Measurements from ENCODE around the gene ANKRD23.

ANKRD23 gene

DNA sequence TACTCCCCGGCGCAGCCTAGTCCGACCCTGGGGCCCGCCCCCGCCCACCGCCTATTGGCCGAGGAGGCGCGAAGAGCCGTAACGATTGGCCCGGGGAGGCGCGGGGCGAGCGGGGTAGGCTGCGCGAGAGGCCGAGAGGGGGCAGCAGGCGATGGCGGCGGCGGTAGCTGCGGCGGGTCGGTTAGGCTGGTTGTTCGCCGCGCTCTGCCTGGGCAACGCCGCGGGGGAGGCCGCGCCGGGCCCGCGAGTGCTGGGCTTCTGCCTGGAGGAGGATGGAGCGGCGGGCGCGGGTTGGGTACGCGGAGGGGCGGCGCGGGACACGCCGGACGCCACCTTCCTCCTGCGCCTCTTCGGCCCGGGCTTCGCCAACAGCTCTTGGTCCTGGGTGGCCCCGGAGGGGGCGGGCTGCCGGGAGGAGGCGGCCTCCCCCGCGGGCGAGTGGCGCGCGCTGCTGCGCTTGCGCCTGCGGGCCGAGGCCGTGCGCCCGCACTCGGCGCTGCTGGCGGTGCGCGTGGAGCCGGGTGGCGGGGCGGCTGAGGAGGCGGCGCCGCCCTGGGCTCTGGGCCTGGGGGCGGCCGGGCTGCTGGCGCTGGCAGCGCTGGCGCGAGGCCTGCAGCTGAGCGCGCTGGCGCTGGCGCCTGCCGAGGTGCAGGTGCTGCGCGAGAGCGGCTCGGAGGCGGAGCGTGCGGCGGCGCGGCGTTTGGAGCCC lies 27.5 kb downstream of the ANKRD23 start, which contains the start of gene CNNM3:
TSS of gene CNNM3 (plus strand) at position 142 of the 709 bp plus-strand sequence. CDS start at position 152, 10 bp downstream.
- ChIA-PET POLR2A (interaction anchor here (1.0 kb wide), 1 partner anchor 52 kb away, joined by 3 read pairs; no protein-coding TSS in a partner anchor), CTCF (interaction anchor here (0.8 to 2.2 kb wide), 9 partner anchors 9 to 145 kb away, joined by 3 to 9 read pairs (median 4); partner anchors contain the start of genes ANKRD39 and CNNM4)
- peak; percentile 31 for DNase-seq (ENCODE audit: low read depth, low spot score)
- TF ChIP-seq, protein P1, sequence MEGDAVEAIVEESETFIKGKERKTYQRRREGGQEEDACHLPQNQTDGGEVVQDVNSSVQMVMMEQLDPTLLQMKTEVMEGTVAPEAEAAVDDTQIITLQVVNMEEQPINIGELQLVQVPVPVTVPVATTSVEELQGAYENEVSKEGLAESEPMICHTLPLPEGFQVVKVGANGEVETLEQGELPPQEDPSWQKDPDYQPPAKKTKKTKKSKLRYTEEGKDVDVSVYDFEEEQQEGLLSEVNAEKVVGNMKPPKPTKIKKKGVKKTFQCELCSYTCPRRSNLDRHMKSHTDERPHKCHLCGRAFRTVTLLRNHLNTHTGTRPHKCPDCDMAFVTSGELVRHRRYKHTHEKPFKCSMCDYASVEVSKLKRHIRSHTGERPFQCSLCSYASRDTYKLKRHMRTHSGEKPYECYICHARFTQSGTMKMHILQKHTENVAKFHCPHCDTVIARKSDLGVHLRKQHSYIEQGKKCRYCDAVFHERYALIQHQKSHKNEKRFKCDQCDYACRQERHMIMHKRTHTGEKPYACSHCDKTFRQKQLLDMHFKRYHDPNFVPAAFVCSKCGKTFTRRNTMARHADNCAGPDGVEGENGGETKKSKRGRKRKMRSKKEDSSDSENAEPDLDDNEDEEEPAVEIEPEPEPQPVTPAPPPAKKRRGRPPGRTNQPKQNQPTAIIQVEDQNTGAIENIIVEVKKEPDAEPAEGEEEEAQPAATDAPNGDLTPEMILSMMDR (IDR thresholded peaks at IDR 0.05; ENCODE audit: insufficient read depth, low read length, missing control alignments) = peak; percentile 90
- peak within 1 kb of the TSS; percentile 65 for H3K4me3 ChIP-seq (ENCODE audit: low read depth, low read length)

DNA sequence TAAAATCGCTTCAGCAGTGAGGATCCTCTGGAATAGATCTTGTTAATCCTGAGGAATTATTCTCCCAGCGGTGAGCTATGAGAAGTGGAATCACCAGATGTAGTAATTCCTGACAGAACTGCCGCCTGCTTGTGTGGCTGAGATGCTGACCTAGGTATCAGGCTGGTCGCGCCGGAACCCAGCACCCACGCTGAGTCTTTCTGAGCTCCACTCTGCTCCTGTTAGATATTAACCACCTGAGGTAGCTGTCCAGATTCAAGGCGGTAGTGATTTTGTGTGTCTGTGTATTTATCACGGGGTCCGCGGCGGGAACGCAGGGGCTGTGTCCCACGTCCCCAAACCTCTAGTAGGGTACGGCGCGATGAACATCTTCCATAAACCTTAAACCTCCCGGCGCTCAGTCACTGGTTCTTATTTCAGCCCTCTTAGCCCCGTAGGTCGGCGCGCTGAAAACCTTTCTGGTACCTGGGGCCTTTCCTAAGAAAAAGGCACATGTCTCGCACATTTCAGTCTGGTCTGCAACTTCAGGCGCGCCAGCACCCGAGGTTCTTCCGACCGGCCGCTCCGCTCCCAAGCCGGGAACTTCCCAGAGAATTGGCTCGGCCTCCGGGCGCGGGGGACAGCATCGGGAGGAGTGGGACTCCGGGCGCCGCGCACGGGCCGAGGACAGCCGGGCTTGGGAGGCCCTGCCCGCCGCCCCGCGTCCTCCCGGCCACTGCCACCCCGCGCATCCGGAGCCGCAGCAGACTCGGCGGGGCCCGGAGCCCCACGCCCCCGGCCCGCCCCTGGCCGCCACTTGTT lies 28.3 kb downstream of the ANKRD23 start:
- peak overlapping the region; percentile 65 for H3K4me3 ChIP-seq (ENCODE audit: low read depth, low read length)
- CTCF ChIA-PET = interaction anchor here (0.8 to 1.6 kb wide), 7 partner anchors 9 to 146 kb away, joined by 3 to 8 read pairs (median 4); partner anchors contain the start of gene CNNM4
- no peak for DNase-seq (ENCODE audit: low read depth, low spot score)
- TF ChIP-seq, protein P1 (IDR thresholded peaks at IDR 0.05; ENCODE audit: insufficient read depth, low read length, missing control alignments) = no peak
- POLR2A ChIA-PET = interaction anchor here (1.0 kb wide), 1 partner anchor 53 kb away, joined by 3 read pairs; no protein-coding TSS in a partner anchor

DNA sequence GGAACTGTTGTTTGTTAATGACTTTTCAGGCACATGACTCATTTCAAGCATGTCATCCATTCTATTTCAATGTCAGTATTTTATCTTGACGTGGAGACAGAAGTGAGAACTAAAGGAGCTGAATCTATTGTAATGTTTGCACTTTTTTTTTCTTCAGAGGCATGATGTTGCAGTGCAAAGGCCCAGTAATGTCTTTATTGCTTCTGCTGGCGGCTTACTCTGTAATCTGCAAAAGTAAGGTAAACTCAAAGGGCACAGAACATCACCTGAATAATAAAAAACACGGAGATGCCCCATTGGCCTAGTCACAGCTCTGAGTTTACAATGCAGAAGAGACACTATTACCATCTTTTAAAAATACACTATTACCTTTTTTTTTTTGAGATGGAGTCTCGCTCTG lies 30.2 kb downstream of the ANKRD23 start:
- TF ChIP-seq, protein P1 (IDR thresholded peaks at IDR 0.05; ENCODE audit: insufficient read depth, low read length, missing control alignments) = no peak
- no peak overlapping the region for H3K4me3 ChIP-seq (ENCODE audit: low read depth, low read length)
- ChIA-PET POLR2A (no interaction called here), CTCF (interaction anchor here (1.2 to 2.6 kb wide), 4 partner anchors 9 to 52 kb away, joined by 3 to 20 read pairs (median 4); no protein-coding TSS in a partner anchor)
- DNase-seq (ENCODE audit: low read depth, low spot score) = no peak

DNA sequence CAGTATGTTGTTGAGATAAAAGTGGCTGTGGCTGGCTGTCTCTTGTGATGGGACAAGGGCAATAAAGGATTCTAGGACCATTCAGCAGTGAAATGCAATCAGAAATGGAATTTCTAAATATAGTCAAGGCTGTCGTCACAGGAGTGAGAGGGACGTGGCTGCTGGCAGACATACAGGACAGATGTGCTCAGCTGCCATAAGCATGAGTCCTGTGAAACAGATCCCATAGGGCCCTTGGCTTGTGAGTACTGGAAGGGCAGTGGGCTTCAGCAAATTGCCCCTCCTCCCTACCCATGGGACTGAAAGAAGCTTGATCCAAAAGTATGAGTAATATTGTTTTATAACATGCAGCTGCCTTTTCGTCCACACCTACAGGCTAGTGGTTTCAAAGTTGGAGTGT lies 31.9 kb downstream of the ANKRD23 start:
- TF ChIP-seq, protein P1 (IDR thresholded peaks at IDR 0.05; ENCODE audit: insufficient read depth, low read length, missing control alignments) = no peak
- ChIA-PET CTCF (interaction anchor here (1.0 to 2.6 kb wide), 3 partner anchors 9 to 49 kb away, joined by 3 to 20 read pairs (median 4); no protein-coding TSS in a partner anchor), POLR2A (no interaction called here)
- no peak for DNase-seq (ENCODE audit: low read depth, low spot score)
- H3K4me3 ChIP-seq (ENCODE audit: low read depth, low read length) = no peak overlapping the region

DNA sequence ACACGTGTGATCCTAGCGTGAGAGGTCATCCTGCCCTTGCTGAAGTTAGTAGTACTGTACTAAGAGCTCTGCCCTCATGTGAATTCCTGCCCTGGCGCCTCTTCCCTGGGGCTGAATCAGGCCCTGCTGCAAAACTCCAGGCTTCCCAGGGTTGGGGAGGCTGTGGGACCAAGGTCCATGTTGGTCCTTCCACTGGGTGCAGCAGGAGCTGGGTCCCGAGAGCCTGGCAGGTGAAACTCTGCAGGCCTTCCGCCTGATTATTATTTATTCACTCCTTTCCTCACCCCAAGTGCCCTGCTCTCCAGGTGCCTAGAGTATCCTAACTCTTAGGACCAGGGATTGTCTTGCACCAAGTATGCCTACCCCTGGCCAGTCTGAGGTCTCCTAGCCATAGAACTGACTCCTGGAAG lies 33.0 kb downstream of the ANKRD23 start:
- no peak overlapping the region for H3K4me3 ChIP-seq (ENCODE audit: low read depth, low read length)
- CTCF ChIA-PET = interaction anchor here (3.0 kb wide), 1 partner anchor 11 kb away, joined by 15 read pairs; no protein-coding TSS in a partner anchor

More for the DNA sequence above, 33.0 kb downstream of the ANKRD23 start:
- POLR2A ChIA-PET = no interaction called here
- no peak for DNase-seq (ENCODE audit: low read depth, low spot score)
- TF ChIP-seq, protein P1 (IDR thresholded peaks at IDR 0.05; ENCODE audit: insufficient read depth, low read length, missing control alignments) = no peak
